CD14-positive monocyte (primary cell): ENCODE data around the gene FXYD2. TPM values are rescaled to one million over a fixed set of nuclear protein-coding genes. Genes with fewer than 3 reads are reported as not detected.

Experiments used
- DNase-seq, 3 donors: peaks; one replicate each; pipeline ENCODE4 v3.0.0-alpha.2; 2011 to 2022
- H2AFZ ChIP-seq: 2 replicates; pipeline ENCODE4 v1.6.0; 2012; ENCODE audit warnings: mild to moderate bottlenecking, low read depth, low read length, inconsistent platforms; ENCODE audit not compliant: insufficient read depth, poor library complexity, severe bottlenecking
- H3K27ac ChIP-seq, 2 donors: 1 replicate in 1 of 2; 2 replicates in 1 of 2; pipeline ENCODE4 v1.5.1; 2012 to 2013; ENCODE audit warnings: low read length in 2 of 2, control low read depth in 1 of 2, inconsistent platforms in 1 of 2, low read depth in 1 of 2, mild to moderate bottlenecking in 1 of 2
- H3K27me3 ChIP-seq, 2 donors: one replicate each; pipeline versions ENCODE4 v1.6.0 to v1.6.1; 2011 to 2013; ENCODE audit warnings: low read length in 2 of 2; ENCODE audit not compliant: control insufficient read depth in 2 of 2, insufficient read depth in 2 of 2
- H3K36me3 ChIP-seq, 2 donors: replicated peaks in 1 of 2; 1 replicate in 1 of 2; 2 replicates in 1 of 2; pipeline versions ENCODE4 v1.5.1 to v1.6.1; 2012 to 2013; ENCODE audit warnings: low read length in 2 of 2, control low read depth in 1 of 2, inconsistent platforms in 1 of 2, mild to moderate bottlenecking in 1 of 2; ENCODE audit not compliant: insufficient read depth in 2 of 2, control insufficient read depth in 1 of 2
- H3K4me1 ChIP-seq, 2 donors: 1 replicate in 1 of 2; 2 replicates in 1 of 2; pipeline versions ENCODE4 v1.5.1 to v1.6.1; 2012 to 2013; ENCODE audit warnings: low read length in 2 of 2, control low read depth in 1 of 2, inconsistent platforms in 1 of 2, mild to moderate bottlenecking in 1 of 2, moderate library complexity in 1 of 2; ENCODE audit not compliant: insufficient read depth in 2 of 2, control insufficient read depth in 1 of 2
- H3K4me2 ChIP-seq: replicated peaks from 2 replicates; pipeline ENCODE3; 2012; ENCODE audit warnings: low read length, moderate library complexity, mild to moderate bottlenecking; ENCODE audit not compliant: poor library complexity, severe bottlenecking; ENCODE audit errors: extremely low read depth
- H3K4me3 ChIP-seq, 3 experiments: fragments of 200-600 bp in 1 of 3; sonication (generic) in 1 of 3; replicated peaks in 1 of 3; 1 replicate in 2 of 3; 2 replicates in 1 of 3; pipeline ENCODE4 v1.5.1; 2011 to 2013; ENCODE audit warnings: low read length in 3 of 3, mild to moderate bottlenecking in 3 of 3, control low read depth in 2 of 3, low read depth in 2 of 3, inconsistent platforms in 1 of 3, moderate library complexity in 1 of 3
- H3K79me2 ChIP-seq: 2 replicates; pipeline ENCODE4 v1.6.0; 2012; ENCODE audit warnings: mild to moderate bottlenecking, control low read depth, inconsistent platforms, low read length, moderate library complexity; ENCODE audit not compliant: insufficient read depth
- H3K9ac ChIP-seq: 2 replicates; pipeline ENCODE4 v1.6.0; 2017; ENCODE audit warnings: low read length, mild to moderate bottlenecking; ENCODE audit not compliant: insufficient read depth, poor library complexity, severe bottlenecking
- H3K9me3 ChIP-seq, 2 donors: replicated peaks in 1 of 2; 1 replicate in 1 of 2; 2 replicates in 1 of 2; pipeline versions ENCODE4 v1.5.1 to v1.6.1; 2012 to 2013; ENCODE audit warnings: low read length in 2 of 2, control low read depth in 1 of 2; ENCODE audit not compliant: control insufficient read depth in 1 of 2, insufficient read depth in 1 of 2
- H4K20me1 ChIP-seq: 2 replicates; pipeline ENCODE4 v1.6.0; 2012; ENCODE audit warnings: mild to moderate bottlenecking, low read length, control low read depth, moderate library complexity; ENCODE audit not compliant: insufficient read depth
- H3K27ac Mint-ChIP-seq, 7 donors: one replicate each; pipeline ENCODE4 v1.8.0; 2020; ENCODE audit warnings: mild to moderate bottlenecking in 7 of 7, mixed read lengths in 7 of 7, moderate library complexity in 6 of 7, inconsistent platforms in 2 of 7
- H3K27me3 Mint-ChIP-seq, 3 donors: one replicate each; pipeline ENCODE4 v1.8.0; 2021 to 2022; ENCODE audit warnings: low read depth in 3 of 3, mild to moderate bottlenecking in 3 of 3, mixed read lengths in 3 of 3, moderate library complexity in 3 of 3, inconsistent platforms in 1 of 3
- H3K36me3 Mint-ChIP-seq, 2 donors: one replicate each; pipeline ENCODE4 v1.8.0; 2020; ENCODE audit warnings: mixed read lengths in 2 of 2, inconsistent platforms in 1 of 2, mild to moderate bottlenecking in 1 of 2
- H3K4me1 Mint-ChIP-seq: one replicate; pipeline ENCODE4 v1.8.0; 2020; ENCODE audit warnings: mild to moderate bottlenecking, mixed read lengths
- H3K4me3 Mint-ChIP-seq, 2 donors: one replicate each; pipeline ENCODE4 v1.8.0; 2020; ENCODE audit warnings: mild to moderate bottlenecking in 2 of 2, mixed read lengths in 2 of 2, moderate library complexity in 1 of 2
- H3K9me3 Mint-ChIP-seq, 7 donors: one replicate each; pipeline ENCODE4 v1.8.0; 2020 to 2022; ENCODE audit warnings: mixed read lengths in 7 of 7, mild to moderate bottlenecking in 6 of 7, moderate library complexity in 6 of 7, inconsistent platforms in 2 of 7
- CTCF ChIP-seq: fragments of 200-600 bp; IDR thresholded peaks from one replicate; pipeline ENCODE4 v1.8.0; 2022; ENCODE audit warnings: antibody characterized with exemption, mild to moderate bottlenecking
- WGBS: methylation state at CpG from one replicate; pipeline ENCODE4 v1.1.5; 2013; ENCODE audit warnings: missing lambda C conversion rate; ENCODE audit not compliant: insufficient coverage; 5-methylcytosine and 5-hydroxymethylcytosine counted together
- intact Hi-C, 2 donors: fragments of 100-400 bp; cut with micrococcal nuclease; formaldehyde crosslinking; loops; one replicate each; pipeline versions ENCODE4 v1.15.0 to v1.15.1; 2023
- polyA plus RNA-seq, 3 donors: library from polyadenylated mRNA; depleted of rRNA in 1 of 3; unstranded in 2 of 3; stranded (reverse) in 1 of 3; fragments of 300-500 nt in 2 of 3; fragments of >200 nt in 1 of 3; fragmentation: Illumina TruSeq in 2 of 3; gene quantifications; 1 replicate in 2 of 3; 2 replicates in 1 of 3; pipeline ENCODE4 v1.2.3, GENCODE V29; 2012 to 2021

Gene FXYD2
- polyA plus RNA-seq, 3 donors, result 0.96 to 4.4 (median 2.5) TPM

- DNase-seq, result no peak
- 94% methylated on average over 7 of the region's 9 CpGs for WGBS
- Histone ChIP-seq H3K4me3 (no peak overlapping the region), H3K9me3 (peaks cover 0 to 7% of the 10 kb centered on the region in 2 donors), H3K4me2 (no peak overlapping the region), H3K27me3 (peaks cover 47 to 66% of the 10 kb centered on the region in 2 donors), H2AFZ (no peak overlapping the region), H3K27ac (no peak overlapping the region), H3K9ac (no peak overlapping the region), H3K79me2 (no peaks in the 10 kb centered on the region), H4K20me1 (no peaks in the 10 kb centered on the region), H3K36me3 (no peaks in the 10 kb centered on the region), H3K4me1 (peaks cover 0 to 4% of the 10 kb centered on the region in 2 donors)
- TF ChIP-seq CTCF, result no peak
- Mint-ChIP-seq H3K4me1 (peaks cover 3% of the 10 kb centered on the region), H3K27ac (no peak overlapping the region), H3K27me3 (peaks cover 59 to 77% (median 67%) of the 10 kb centered on the region in 3 donors), H3K4me3 (peak overlapping the region in 1 of 2 donors; percentile 75), H3K36me3 (peaks cover 0 to 4% of the 10 kb centered on the region in 2 donors), H3K9me3 (peaks cover 0 to 12% (median 5%) of the 10 kb centered on the region in 7 donors)
- intact Hi-C loops, result no loop called here
These were observed 31.0 kb downstream of the FXYD2 start for GRCh38 chr11:117793583-117793982.

GRCh38 chr11:117792992-117793391 lies 31.6 kb downstream of the FXYD2 start:
- Mint-ChIP-seq H3K27ac (no peak overlapping the region), H3K9me3 (peaks cover 0 to 12% (median 5%) of the 10 kb centered on the region in 7 donors), H3K27me3 (peaks cover 56 to 75% (median 64%) of the 10 kb centered on the region in 3 donors), H3K4me1 (peaks cover 3% of the 10 kb centered on the region), H3K4me3 (peak overlapping the region in 1 of 2 donors; percentile 75), H3K36me3 (peaks cover 0 to 4% of the 10 kb centered on the region in 2 donors)
- Histone ChIP-seq H3K9me3 (peaks cover 0 to 5% of the 10 kb centered on the region in 2 donors), H4K20me1 (no peaks in the 10 kb centered on the region), H2AFZ (no peak overlapping the region), H3K4me2 (no peak overlapping the region), H3K4me1 (peaks cover 0 to 4% of the 10 kb centered on the region in 2 donors), H3K27me3 (peaks cover 42 to 60% of the 10 kb centered on the region in 2 donors), H3K79me2 (no peaks in the 10 kb centered on the region), H3K4me3 (no peak overlapping the region), H3K9ac (no peak overlapping the region), H3K36me3 (no peaks in the 10 kb centered on the region), H3K27ac (no peak overlapping the region)
- intact Hi-C loops, result no loop called here
- WGBS, result 100% methylated on average over 1 of the region's 6 CpGs
- TF ChIP-seq CTCF, result no peak
- no peak for DNase-seq
